CD14-positive monocyte (primary cell): ENCODE results near the gene CNTNAP2. TPM values are rescaled to one million over a fixed set of nuclear protein-coding genes. Genes with fewer than 3 reads are reported as not detected.

Experiments used
- DNase-seq, 3 donors: peaks; one replicate each; pipeline ENCODE4 v3.0.0-alpha.2; 2011 to 2022
- H2AFZ ChIP-seq: 2 replicates; pipeline ENCODE4 v1.6.0; 2012; ENCODE audit warnings: mild to moderate bottlenecking, low read depth, low read length, inconsistent platforms; ENCODE audit not compliant: insufficient read depth, poor library complexity, severe bottlenecking
- H3K27ac ChIP-seq, 2 donors: 1 replicate in 1 of 2; 2 replicates in 1 of 2; pipeline ENCODE4 v1.5.1; 2012 to 2013; ENCODE audit warnings: low read length in 2 of 2, control low read depth in 1 of 2, inconsistent platforms in 1 of 2, low read depth in 1 of 2, mild to moderate bottlenecking in 1 of 2
- H3K27me3 ChIP-seq, 2 donors: one replicate each; pipeline versions ENCODE4 v1.6.0 to v1.6.1; 2011 to 2013; ENCODE audit warnings: low read length in 2 of 2; ENCODE audit not compliant: control insufficient read depth in 2 of 2, insufficient read depth in 2 of 2
- H3K36me3 ChIP-seq, 2 donors: replicated peaks in 1 of 2; 1 replicate in 1 of 2; 2 replicates in 1 of 2; pipeline versions ENCODE4 v1.5.1 to v1.6.1; 2012 to 2013; ENCODE audit warnings: low read length in 2 of 2, control low read depth in 1 of 2, inconsistent platforms in 1 of 2, mild to moderate bottlenecking in 1 of 2; ENCODE audit not compliant: insufficient read depth in 2 of 2, control insufficient read depth in 1 of 2
- H3K4me1 ChIP-seq, 2 donors: 1 replicate in 1 of 2; 2 replicates in 1 of 2; pipeline versions ENCODE4 v1.5.1 to v1.6.1; 2012 to 2013; ENCODE audit warnings: low read length in 2 of 2, control low read depth in 1 of 2, inconsistent platforms in 1 of 2, mild to moderate bottlenecking in 1 of 2, moderate library complexity in 1 of 2; ENCODE audit not compliant: insufficient read depth in 2 of 2, control insufficient read depth in 1 of 2
- H3K4me2 ChIP-seq: replicated peaks from 2 replicates; pipeline ENCODE3; 2012; ENCODE audit warnings: low read length, moderate library complexity, mild to moderate bottlenecking; ENCODE audit not compliant: poor library complexity, severe bottlenecking; ENCODE audit errors: extremely low read depth
- H3K4me3 ChIP-seq, 3 experiments: fragments of 200-600 bp in 1 of 3; sonication (generic) in 1 of 3; replicated peaks in 1 of 3; 1 replicate in 2 of 3; 2 replicates in 1 of 3; pipeline ENCODE4 v1.5.1; 2011 to 2013; ENCODE audit warnings: low read length in 3 of 3, mild to moderate bottlenecking in 3 of 3, control low read depth in 2 of 3, low read depth in 2 of 3, inconsistent platforms in 1 of 3, moderate library complexity in 1 of 3
- H3K79me2 ChIP-seq: 2 replicates; pipeline ENCODE4 v1.6.0; 2012; ENCODE audit warnings: mild to moderate bottlenecking, control low read depth, inconsistent platforms, low read length, moderate library complexity; ENCODE audit not compliant: insufficient read depth
- H3K9ac ChIP-seq: 2 replicates; pipeline ENCODE4 v1.6.0; 2017; ENCODE audit warnings: low read length, mild to moderate bottlenecking; ENCODE audit not compliant: insufficient read depth, poor library complexity, severe bottlenecking
- H3K9me3 ChIP-seq, 2 donors: replicated peaks in 1 of 2; 1 replicate in 1 of 2; 2 replicates in 1 of 2; pipeline versions ENCODE4 v1.5.1 to v1.6.1; 2012 to 2013; ENCODE audit warnings: low read length in 2 of 2, control low read depth in 1 of 2; ENCODE audit not compliant: control insufficient read depth in 1 of 2, insufficient read depth in 1 of 2
- H4K20me1 ChIP-seq: 2 replicates; pipeline ENCODE4 v1.6.0; 2012; ENCODE audit warnings: mild to moderate bottlenecking, low read length, control low read depth, moderate library complexity; ENCODE audit not compliant: insufficient read depth
- H3K27ac Mint-ChIP-seq, 7 donors: one replicate each; pipeline ENCODE4 v1.8.0; 2020; ENCODE audit warnings: mild to moderate bottlenecking in 7 of 7, mixed read lengths in 7 of 7, moderate library complexity in 6 of 7, inconsistent platforms in 2 of 7
- H3K27me3 Mint-ChIP-seq, 3 donors: one replicate each; pipeline ENCODE4 v1.8.0; 2021 to 2022; ENCODE audit warnings: low read depth in 3 of 3, mild to moderate bottlenecking in 3 of 3, mixed read lengths in 3 of 3, moderate library complexity in 3 of 3, inconsistent platforms in 1 of 3
- H3K36me3 Mint-ChIP-seq, 2 donors: one replicate each; pipeline ENCODE4 v1.8.0; 2020; ENCODE audit warnings: mixed read lengths in 2 of 2, inconsistent platforms in 1 of 2, mild to moderate bottlenecking in 1 of 2
- H3K4me1 Mint-ChIP-seq: one replicate; pipeline ENCODE4 v1.8.0; 2020; ENCODE audit warnings: mild to moderate bottlenecking, mixed read lengths
- H3K4me3 Mint-ChIP-seq, 2 donors: one replicate each; pipeline ENCODE4 v1.8.0; 2020; ENCODE audit warnings: mild to moderate bottlenecking in 2 of 2, mixed read lengths in 2 of 2, moderate library complexity in 1 of 2
- H3K9me3 Mint-ChIP-seq, 7 donors: one replicate each; pipeline ENCODE4 v1.8.0; 2020 to 2022; ENCODE audit warnings: mixed read lengths in 7 of 7, mild to moderate bottlenecking in 6 of 7, moderate library complexity in 6 of 7, inconsistent platforms in 2 of 7
- WGBS: methylation state at CpG from one replicate; pipeline ENCODE4 v1.1.5; 2013; ENCODE audit warnings: missing lambda C conversion rate; ENCODE audit not compliant: insufficient coverage; 5-methylcytosine and 5-hydroxymethylcytosine counted together
- intact Hi-C, 2 donors: fragments of 100-400 bp; cut with micrococcal nuclease; formaldehyde crosslinking; loops; one replicate each; pipeline versions ENCODE4 v1.15.0 to v1.15.1; 2023
- polyA plus RNA-seq, 3 donors: library from polyadenylated mRNA; depleted of rRNA in 1 of 3; unstranded in 2 of 3; stranded (reverse) in 1 of 3; fragments of 300-500 nt in 2 of 3; fragments of >200 nt in 1 of 3; fragmentation: Illumina TruSeq in 2 of 3; gene quantifications; 1 replicate in 2 of 3; 2 replicates in 1 of 3; pipeline ENCODE4 v1.2.3, GENCODE V29; 2012 to 2021
- TF ChIP-seq, protein P1 (sequence below): fragments of 200-600 bp; IDR thresholded peaks from one replicate; pipeline ENCODE4 v1.8.0; 2022; ENCODE audit warnings: antibody characterized with exemption, mild to moderate bottlenecking

The CNTNAP2 gene
- polyA plus RNA-seq, 3 donors, result 0.01 TPM; not detected in 2

DNA sequence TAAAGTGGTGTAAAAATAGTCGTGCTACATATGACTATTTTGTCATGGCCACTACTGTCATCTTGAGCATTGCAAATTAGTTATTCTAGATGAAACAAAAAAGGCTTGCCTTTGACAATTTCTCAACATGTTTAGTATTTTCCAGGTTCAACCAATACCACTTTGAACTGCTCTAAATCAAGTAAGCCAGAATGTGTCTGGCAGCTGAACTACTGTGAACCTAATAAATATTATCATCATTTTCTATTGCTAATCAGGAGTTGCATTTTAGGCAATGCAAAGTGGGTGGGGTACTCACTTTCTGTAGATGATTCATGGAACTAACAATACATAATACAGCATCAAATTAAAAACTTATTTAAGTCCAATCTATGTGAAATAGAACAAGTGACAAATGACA is 877.2 kb downstream of the CNTNAP2 start:
- no peaks in the 10 kb centered on the region for H4K20me1 ChIP-seq
- peaks cover 0 to 4% of the 10 kb centered on the region in 2 donors for H3K9me3 ChIP-seq
- no peak overlapping the region for H3K4me2 ChIP-seq
- H3K4me1 Mint-ChIP-seq, result no peaks in the 10 kb centered on the region
- no peak overlapping the region for H3K27ac Mint-ChIP-seq
- no peak overlapping the region for H3K4me3 ChIP-seq
- no peak overlapping the region for H3K27ac ChIP-seq
- H3K36me3 Mint-ChIP-seq, result no peaks in the 10 kb centered on the region
- H3K9ac ChIP-seq, result no peak overlapping the region
- no peaks in the 10 kb centered on the region for H3K4me1 ChIP-seq
- H3K27me3 ChIP-seq, result no peaks in the 10 kb centered on the region
- no CpG with 5 or more reads among the region's 1 CpG for WGBS
- no peaks in the 10 kb centered on the region for H3K36me3 ChIP-seq
- peaks cover 0 to 2% (median 0%) of the 10 kb centered on the region in 3 donors for H3K27me3 Mint-ChIP-seq
- H3K79me2 ChIP-seq, result no peaks in the 10 kb centered on the region
- intact Hi-C loops, result no loop called here
- no peak overlapping the region for H2AFZ ChIP-seq
- DNase-seq, result no peak
- no peak overlapping the region for H3K4me3 Mint-ChIP-seq
- TF ChIP-seq, protein P1, sequence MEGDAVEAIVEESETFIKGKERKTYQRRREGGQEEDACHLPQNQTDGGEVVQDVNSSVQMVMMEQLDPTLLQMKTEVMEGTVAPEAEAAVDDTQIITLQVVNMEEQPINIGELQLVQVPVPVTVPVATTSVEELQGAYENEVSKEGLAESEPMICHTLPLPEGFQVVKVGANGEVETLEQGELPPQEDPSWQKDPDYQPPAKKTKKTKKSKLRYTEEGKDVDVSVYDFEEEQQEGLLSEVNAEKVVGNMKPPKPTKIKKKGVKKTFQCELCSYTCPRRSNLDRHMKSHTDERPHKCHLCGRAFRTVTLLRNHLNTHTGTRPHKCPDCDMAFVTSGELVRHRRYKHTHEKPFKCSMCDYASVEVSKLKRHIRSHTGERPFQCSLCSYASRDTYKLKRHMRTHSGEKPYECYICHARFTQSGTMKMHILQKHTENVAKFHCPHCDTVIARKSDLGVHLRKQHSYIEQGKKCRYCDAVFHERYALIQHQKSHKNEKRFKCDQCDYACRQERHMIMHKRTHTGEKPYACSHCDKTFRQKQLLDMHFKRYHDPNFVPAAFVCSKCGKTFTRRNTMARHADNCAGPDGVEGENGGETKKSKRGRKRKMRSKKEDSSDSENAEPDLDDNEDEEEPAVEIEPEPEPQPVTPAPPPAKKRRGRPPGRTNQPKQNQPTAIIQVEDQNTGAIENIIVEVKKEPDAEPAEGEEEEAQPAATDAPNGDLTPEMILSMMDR, result no peak
- peaks cover 0 to 6% (median 4%) of the 10 kb centered on the region in 7 donors for H3K9me3 Mint-ChIP-seq

DNA sequence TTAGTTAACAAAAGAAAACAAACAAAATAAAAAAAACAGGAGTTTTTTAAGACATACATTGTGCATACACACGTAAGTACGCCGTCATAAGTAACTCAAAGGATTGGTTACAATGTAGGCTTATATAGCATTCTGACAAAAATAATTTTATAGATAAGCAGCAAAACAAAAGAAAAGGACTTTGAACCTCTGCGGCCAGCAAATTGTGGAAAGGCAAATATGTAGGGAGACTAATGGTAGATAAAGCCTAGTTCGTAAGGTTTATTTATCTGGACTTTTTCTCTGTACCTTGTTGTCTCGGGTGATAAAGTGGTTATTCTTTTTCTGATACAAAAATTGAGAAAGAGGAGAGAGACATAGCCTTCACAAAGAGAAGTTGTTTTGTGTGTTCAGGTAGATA is 891.9 kb downstream of the CNTNAP2 start:
- H3K4me2 ChIP-seq, result no peak overlapping the region
- no peaks in the 10 kb centered on the region for H3K36me3 ChIP-seq
- H3K4me3 ChIP-seq, result no peak overlapping the region
- no peaks in the 10 kb centered on the region for H3K4me1 ChIP-seq
- Mint-ChIP-seq H3K27me3 (no peaks in the 10 kb centered on the region), H3K27ac (no peak overlapping the region), H3K4me3 (no peak overlapping the region), H3K9me3 (peaks cover 0 to 5% (median 2%) of the 10 kb centered on the region in 7 donors), H3K4me1 (no peaks in the 10 kb centered on the region), H3K36me3 (no peaks in the 10 kb centered on the region)
- H3K9me3 ChIP-seq, result no peaks in the 10 kb centered on the region
- DNase-seq, result no peak
- no peaks in the 10 kb centered on the region for H3K27me3 ChIP-seq
- intact Hi-C loops, result no loop called here
- no peak overlapping the region for H3K9ac ChIP-seq
- no peak overlapping the region for H3K27ac ChIP-seq
- no peaks in the 10 kb centered on the region for H4K20me1 ChIP-seq
- TF ChIP-seq, protein P1, result no peak
- H2AFZ ChIP-seq, result no peak overlapping the region
- no CpG with 5 or more reads among the region's 6 CpGs for WGBS
- H3K79me2 ChIP-seq, result no peaks in the 10 kb centered on the region
